Neural crest cell (in vitro differentiated cells): ENCODE data around the gene SORBS1. TPM values are rescaled to one million over a fixed set of nuclear protein-coding genes. Genes with fewer than 3 reads are reported as not detected.

Experiments used
- DNase-seq: peaks from one replicate; pipeline ENCODE4 v3.0.0; 2021; ENCODE audit warnings: low read depth, mixed read lengths, low spot score
- H3K27ac Mint-ChIP-seq: one replicate; pipeline ENCODE4 v1.8.0; 2021; ENCODE audit warnings: mild to moderate bottlenecking, mixed read lengths; ENCODE audit not compliant: unreplicated experiment
- H3K27me3 Mint-ChIP-seq: 2 replicates; pipeline ENCODE4 v1.8.0; 2021; ENCODE audit warnings: low read depth, mild to moderate bottlenecking, mixed read lengths
- H3K36me3 Mint-ChIP-seq: 2 replicates; pipeline ENCODE4 v1.8.0; 2021; ENCODE audit warnings: low read depth, mild to moderate bottlenecking, mixed read lengths
- H3K4me1 Mint-ChIP-seq: 2 replicates; pipeline ENCODE4 v1.8.0; 2021; ENCODE audit warnings: mixed read lengths
- H3K4me3 Mint-ChIP-seq: one replicate; pipeline ENCODE4 v1.8.0; 2021; ENCODE audit warnings: mild to moderate bottlenecking, mixed read lengths
- H3K9me3 Mint-ChIP-seq: 2 replicates; pipeline ENCODE4 v1.8.0; 2021; ENCODE audit warnings: mixed read lengths
- total RNA-seq: library from RNA; stranded (reverse); gene quantifications from 2 replicates; pipeline ENCODE4 v1.2.1, GENCODE V29; 2021
- TF ChIP-seq, protein P1 (sequence below): fragments of 200-600 bp; sonication (generic); conservative IDR thresholded peaks from 2 replicates; pipeline ENCODE4 v1.5.0; 2021; ENCODE audit warnings: antibody characterized with exemption, mild to moderate bottlenecking

SORBS1 gene
- total RNA-seq, 1 donor from 2014 or later, result 15.3 TPM

GRCh38 chr10:95408983-95409873 is 151.9 kb downstream of the SORBS1 start:
- peak overlapping the region; percentile 86 for H3K27ac Mint-ChIP-seq
- peak overlapping the region; percentile 8 for H3K4me3 Mint-ChIP-seq
- DNase-seq, result no peak
- peaks cover 2% of the 10 kb centered on the region for H3K36me3 Mint-ChIP-seq
- no peaks in the 10 kb centered on the region for H3K27me3 Mint-ChIP-seq
- peaks cover 3% of the 10 kb centered on the region for H3K9me3 Mint-ChIP-seq
- peaks cover 54% of the 10 kb centered on the region for H3K4me1 Mint-ChIP-seq
- TF ChIP-seq, protein P1, sequence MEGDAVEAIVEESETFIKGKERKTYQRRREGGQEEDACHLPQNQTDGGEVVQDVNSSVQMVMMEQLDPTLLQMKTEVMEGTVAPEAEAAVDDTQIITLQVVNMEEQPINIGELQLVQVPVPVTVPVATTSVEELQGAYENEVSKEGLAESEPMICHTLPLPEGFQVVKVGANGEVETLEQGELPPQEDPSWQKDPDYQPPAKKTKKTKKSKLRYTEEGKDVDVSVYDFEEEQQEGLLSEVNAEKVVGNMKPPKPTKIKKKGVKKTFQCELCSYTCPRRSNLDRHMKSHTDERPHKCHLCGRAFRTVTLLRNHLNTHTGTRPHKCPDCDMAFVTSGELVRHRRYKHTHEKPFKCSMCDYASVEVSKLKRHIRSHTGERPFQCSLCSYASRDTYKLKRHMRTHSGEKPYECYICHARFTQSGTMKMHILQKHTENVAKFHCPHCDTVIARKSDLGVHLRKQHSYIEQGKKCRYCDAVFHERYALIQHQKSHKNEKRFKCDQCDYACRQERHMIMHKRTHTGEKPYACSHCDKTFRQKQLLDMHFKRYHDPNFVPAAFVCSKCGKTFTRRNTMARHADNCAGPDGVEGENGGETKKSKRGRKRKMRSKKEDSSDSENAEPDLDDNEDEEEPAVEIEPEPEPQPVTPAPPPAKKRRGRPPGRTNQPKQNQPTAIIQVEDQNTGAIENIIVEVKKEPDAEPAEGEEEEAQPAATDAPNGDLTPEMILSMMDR, result no peak

- Mint-ChIP-seq H3K27me3 (no peaks in the 10 kb centered on the region), H3K9me3 (peaks cover 3% of the 10 kb centered on the region), H3K4me3 (no peak overlapping the region), H3K27ac (peak overlapping the region; percentile 69), H3K36me3 (peaks cover 2% of the 10 kb centered on the region), H3K4me1 (peaks cover 51% of the 10 kb centered on the region)
- DNase-seq, result no peak
- TF ChIP-seq, protein P1, result no peak
Measured at GRCh38 chr10:95408148-95408960, 152.8 kb downstream of the SORBS1 start.

DNA sequence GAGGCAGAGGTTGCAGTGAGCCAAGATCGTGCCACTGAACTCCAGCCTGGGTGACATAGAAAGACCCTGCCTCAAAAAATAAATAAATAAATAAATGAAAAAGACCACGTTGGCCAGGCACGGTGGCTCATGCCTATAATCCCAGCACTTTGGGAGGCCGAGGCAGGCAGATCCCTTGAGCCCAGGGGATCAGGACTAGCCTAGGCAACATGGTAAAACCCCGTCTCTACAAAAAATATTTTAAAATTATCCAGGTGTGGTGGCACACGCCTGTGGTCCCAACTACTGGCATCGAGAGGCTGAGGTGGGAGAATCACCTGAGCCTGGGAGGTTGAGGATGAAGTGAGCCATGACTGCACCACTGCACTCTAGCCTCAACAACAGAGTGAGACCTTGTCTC is 153.6 kb downstream of the SORBS1 start:
- H3K9me3 Mint-ChIP-seq, result peaks cover 3% of the 10 kb centered on the region
- peaks cover 45% of the 10 kb centered on the region for H3K4me1 Mint-ChIP-seq
- peaks cover 2% of the 10 kb centered on the region for H3K36me3 Mint-ChIP-seq
- TF ChIP-seq, protein P1, result no peak
- no peaks in the 10 kb centered on the region for H3K27me3 Mint-ChIP-seq
- no peak overlapping the region for H3K27ac Mint-ChIP-seq
- DNase-seq, result no peak
- H3K4me3 Mint-ChIP-seq, result no peak overlapping the region

GRCh38 chr10:95406651-95407280 is 154.4 kb downstream of the SORBS1 start:
- Mint-ChIP-seq H3K36me3 (peaks cover 2% of the 10 kb centered on the region), H3K9me3 (peaks cover 3% of the 10 kb centered on the region), H3K27ac (no peak overlapping the region), H3K4me3 (no peak overlapping the region), H3K4me1 (peaks cover 42% of the 10 kb centered on the region), H3K27me3 (no peaks in the 10 kb centered on the region)
- TF ChIP-seq, protein P1, result no peak
- no peak for DNase-seq

DNA sequence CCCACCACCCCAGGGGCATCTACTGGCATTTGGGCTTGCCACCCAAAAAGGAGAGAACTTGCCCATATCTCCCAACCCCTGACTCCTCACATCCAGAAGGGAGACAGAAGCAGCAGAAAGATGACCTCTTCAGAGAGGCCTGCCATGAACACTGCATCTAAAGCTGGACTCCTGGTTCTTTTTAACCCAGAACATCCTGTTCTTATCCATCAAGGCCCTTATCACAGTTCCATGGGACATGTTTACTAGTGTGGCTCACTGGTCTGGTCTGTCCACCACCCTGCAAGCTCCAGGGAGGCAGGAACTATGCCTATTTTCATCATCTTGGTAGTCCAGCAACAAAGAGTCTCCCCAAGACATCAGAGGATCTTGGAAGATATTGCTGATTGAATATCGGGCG is 155.5 kb downstream of the SORBS1 start:
- Mint-ChIP-seq H3K27ac (no peak overlapping the region), H3K9me3 (peaks cover 3% of the 10 kb centered on the region), H3K36me3 (peaks cover 4% of the 10 kb centered on the region), H3K4me1 (peaks cover 40% of the 10 kb centered on the region), H3K27me3 (no peaks in the 10 kb centered on the region), H3K4me3 (no peak overlapping the region)
- TF ChIP-seq, protein P1, result no peak
- no peak for DNase-seq
